Cardiac muscle cell (in vitro differentiated cells and primary cell): ENCODE results near the gene SLC5A3. TPM values are rescaled to one million over a fixed set of nuclear protein-coding genes. Genes with fewer than 3 reads are reported as not detected.

Experiments used
- DNase-seq, 2 donors: peaks; one replicate each; pipeline versions ENCODE4 v3.0.0 to v3.0.0-alpha.2; 2010 to 2017; ENCODE audit warnings: low read depth in 1 of 2, low spot score in 1 of 2
- H3K27ac ChIP-seq: fragments of 200-600 bp; sonication (generic); 2 replicates; pipeline ENCODE4 v1.5.1; 2016
- H3K27me3 ChIP-seq: fragments of 200-600 bp; sonication (generic); 2 replicates; pipeline ENCODE4 v1.6.0; 2016; ENCODE audit warnings: control low read depth
- H3K36me3 ChIP-seq: fragments of 200-600 bp; sonication (generic); 2 replicates; pipeline ENCODE4 v1.5.1; 2016; ENCODE audit warnings: control low read depth
- H3K4me1 ChIP-seq: fragments of 200-600 bp; sonication (generic); 2 replicates; pipeline ENCODE4 v1.8.1; 2017; ENCODE audit warnings: low read depth, mild to moderate bottlenecking, mixed run types
- H3K4me3 ChIP-seq: fragments of 200-600 bp; sonication (generic); 2 replicates; pipeline ENCODE4 v1.5.1; 2016; ENCODE audit warnings: mild to moderate bottlenecking
- H3K9me3 ChIP-seq: fragments of 200-600 bp; sonication (generic); 2 replicates; pipeline ENCODE4 v1.5.1; 2017; ENCODE audit warnings: low read depth, mild to moderate bottlenecking, control low read depth
- polyA plus RNA-seq: library from polyadenylated mRNA; unstranded; fragments of >200 nt; fragmentation: Nextera tagmentation; extraction: Ambion mirVana; gene quantifications from 2 replicates; pipeline ENCODE4 v1.2.1, GENCODE V29; 2016
- total RNA-seq: library from RNA; depleted of rRNA; stranded (reverse); fragments of >200 nt; gene quantifications from 2 replicates; pipeline ENCODE4 v1.2.3, GENCODE V29; 2016
- TF ChIP-seq, protein P1 (sequence below): IDR thresholded peaks from 2 replicates; pipeline ENCODE4 v1.5.1; 2012; ENCODE audit warnings: low read depth, mild to moderate bottlenecking, low read length

Gene SLC5A3
- total and polyA plus RNA-seq, 2 experiments from 2014 or later, result 3.0 to 17.0 TPM

GRCh38 chr21:34031835-34032370 is 41.5 kb upstream of the SLC5A3 start:
- Histone ChIP-seq H3K27ac (no peak overlapping the region), H3K4me3 (no peak overlapping the region), H3K27me3 (no peaks in the 10 kb centered on the region), H3K36me3 (no peaks in the 10 kb centered on the region), H3K4me1 (no peaks in the 10 kb centered on the region), H3K9me3 (no peaks in the 10 kb centered on the region)
- TF ChIP-seq, protein P1, sequence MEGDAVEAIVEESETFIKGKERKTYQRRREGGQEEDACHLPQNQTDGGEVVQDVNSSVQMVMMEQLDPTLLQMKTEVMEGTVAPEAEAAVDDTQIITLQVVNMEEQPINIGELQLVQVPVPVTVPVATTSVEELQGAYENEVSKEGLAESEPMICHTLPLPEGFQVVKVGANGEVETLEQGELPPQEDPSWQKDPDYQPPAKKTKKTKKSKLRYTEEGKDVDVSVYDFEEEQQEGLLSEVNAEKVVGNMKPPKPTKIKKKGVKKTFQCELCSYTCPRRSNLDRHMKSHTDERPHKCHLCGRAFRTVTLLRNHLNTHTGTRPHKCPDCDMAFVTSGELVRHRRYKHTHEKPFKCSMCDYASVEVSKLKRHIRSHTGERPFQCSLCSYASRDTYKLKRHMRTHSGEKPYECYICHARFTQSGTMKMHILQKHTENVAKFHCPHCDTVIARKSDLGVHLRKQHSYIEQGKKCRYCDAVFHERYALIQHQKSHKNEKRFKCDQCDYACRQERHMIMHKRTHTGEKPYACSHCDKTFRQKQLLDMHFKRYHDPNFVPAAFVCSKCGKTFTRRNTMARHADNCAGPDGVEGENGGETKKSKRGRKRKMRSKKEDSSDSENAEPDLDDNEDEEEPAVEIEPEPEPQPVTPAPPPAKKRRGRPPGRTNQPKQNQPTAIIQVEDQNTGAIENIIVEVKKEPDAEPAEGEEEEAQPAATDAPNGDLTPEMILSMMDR, result no peak
- DNase-seq, result no peak

GRCh38 chr21:34034369-34035014 is 38.9 kb upstream of the SLC5A3 start:
- Histone ChIP-seq H3K4me3 (no peak overlapping the region), H3K9me3 (no peaks in the 10 kb centered on the region), H3K36me3 (no peaks in the 10 kb centered on the region), H3K27me3 (no peaks in the 10 kb centered on the region), H3K27ac (no peak overlapping the region), H3K4me1 (no peaks in the 10 kb centered on the region)
- TF ChIP-seq, protein P1, result no peak
- no peak for DNase-seq

DNA sequence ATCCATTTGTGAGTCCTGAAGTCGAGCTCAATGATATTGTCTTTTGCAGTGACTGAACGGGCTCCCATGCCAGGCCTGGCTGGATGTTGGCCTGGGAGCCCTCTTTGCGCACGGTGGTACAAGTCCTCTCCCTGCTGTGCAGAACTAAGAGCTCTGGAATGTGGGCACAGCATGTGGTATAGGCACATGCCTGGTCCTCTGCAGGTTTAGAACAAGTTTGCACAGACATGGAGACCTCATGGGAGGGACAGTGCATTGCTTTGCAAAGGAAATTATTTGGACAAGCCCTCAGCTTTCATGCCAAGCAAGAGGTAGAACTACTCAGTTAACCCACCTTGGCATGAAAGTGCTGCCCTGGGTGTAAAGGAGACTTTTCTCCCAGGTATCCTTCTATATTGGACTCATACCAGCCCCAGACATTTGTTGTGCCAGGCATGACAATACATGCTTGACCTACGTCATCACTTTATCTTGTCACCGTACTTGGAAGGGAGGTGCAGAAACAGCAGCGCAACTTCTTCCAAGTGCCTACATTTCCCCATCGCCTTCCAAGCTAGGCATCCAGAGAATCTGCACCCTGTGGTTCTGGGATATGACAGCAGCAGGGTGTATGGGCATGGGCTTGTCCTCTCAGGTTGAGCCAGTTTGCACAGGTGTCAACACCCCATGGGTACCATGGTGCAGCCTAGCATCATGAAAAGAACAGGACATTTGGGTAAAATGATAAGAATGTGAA is 37.6 kb upstream of the SLC5A3 start:
- Histone ChIP-seq H3K4me3 (no peak overlapping the region), H3K27me3 (no peaks in the 10 kb centered on the region), H3K36me3 (no peaks in the 10 kb centered on the region), H3K27ac (no peak overlapping the region), H3K4me1 (no peaks in the 10 kb centered on the region), H3K9me3 (no peaks in the 10 kb centered on the region)
- TF ChIP-seq, protein P1, result no peak
- no peak for DNase-seq

- H3K27ac ChIP-seq, result no peak overlapping the region
- no peaks in the 10 kb centered on the region for H3K27me3 ChIP-seq
- TF ChIP-seq, protein P1, result no peak
- peak in 1 of 2 donors; percentile 35 for DNase-seq
- H3K9me3 ChIP-seq, result no peaks in the 10 kb centered on the region
- H3K4me1 ChIP-seq, result no peaks in the 10 kb centered on the region
- H3K4me3 ChIP-seq, result no peak overlapping the region
- no peaks in the 10 kb centered on the region for H3K36me3 ChIP-seq
These were observed 36.2 kb upstream of the SLC5A3 start for GRCh38 chr21:34037009-34037795.

GRCh38 chr21:34039678-34040382 is 33.5 kb upstream of the SLC5A3 start:
- DNase-seq, result no peak
- Histone ChIP-seq H3K4me1 (no peaks in the 10 kb centered on the region), H3K36me3 (no peaks in the 10 kb centered on the region), H3K27ac (no peak overlapping the region), H3K9me3 (no peaks in the 10 kb centered on the region), H3K27me3 (no peaks in the 10 kb centered on the region), H3K4me3 (no peak overlapping the region)
- TF ChIP-seq, protein P1, result no peak
